Lung (tissue), 12 donors: ENCODE measurements around the gene ZNF267. TPM values are rescaled to one million over a fixed set of nuclear protein-coding genes. Genes with fewer than 3 reads are reported as not detected.
"Not testable (repeated sequence)": the region's sequence is repeated elsewhere in the genome, so short reads cannot be mapped to it uniquely, and the experiment has no call there.

Experiments
- ATAC-seq: fragments of 200-7000 bp; cut with Tn5 transposase; one replicate; pipeline ENCODE4 v1.9.1; 2020; ENCODE audit warnings: moderate number of reproducible peaks; ENCODE audit not compliant: insufficient read depth, low FRiP score
- DNase-seq, 3 donors: peaks; one replicate each; pipeline ENCODE4 v3.0.0-alpha.2; 2013 to 2017
- H3K27ac ChIP-seq, 2 donors: one replicate each; pipeline ENCODE4 v1.5.1; 2013; ENCODE audit warnings: mild to moderate bottlenecking in 2 of 2, moderate library complexity in 2 of 2, control low read depth in 1 of 2, inconsistent platforms in 1 of 2, low read depth in 1 of 2, low read length in 1 of 2
- H3K27me3 ChIP-seq, 3 donors: one replicate each; pipeline ENCODE4 v1.5.1; 2013; ENCODE audit warnings: low read length in 2 of 3; ENCODE audit not compliant: control insufficient read depth in 3 of 3, insufficient read depth in 3 of 3
- H3K36me3 ChIP-seq, 4 donors: one replicate each; pipeline ENCODE4 v1.5.1; 2013; ENCODE audit warnings: low read length in 4 of 4, mild to moderate bottlenecking in 1 of 4, moderate library complexity in 1 of 4; ENCODE audit not compliant: control insufficient read depth in 4 of 4, insufficient read depth in 4 of 4
- H3K4me1 ChIP-seq, 5 donors: one replicate each; pipeline ENCODE4 v1.5.1; 2013; ENCODE audit warnings: low read length in 5 of 5, mild to moderate bottlenecking in 2 of 5, moderate library complexity in 1 of 5; ENCODE audit not compliant: control insufficient read depth in 5 of 5, insufficient read depth in 5 of 5
- H3K4me3 ChIP-seq: one replicate; pipeline ENCODE4 v1.5.1; 2013; ENCODE audit warnings: mild to moderate bottlenecking, control low read depth, moderate library complexity
- H3K9ac ChIP-seq, 2 donors: one replicate each; pipeline ENCODE4 v1.5.1; 2013; ENCODE audit warnings: low read length in 2 of 2, control low read depth in 1 of 2; ENCODE audit not compliant: insufficient read depth in 1 of 2
- H3K9me3 ChIP-seq, 4 donors: one replicate each; pipeline ENCODE4 v1.5.1; 2013; ENCODE audit warnings: low read length in 3 of 4, mild to moderate bottlenecking in 1 of 4, moderate library complexity in 1 of 4; ENCODE audit not compliant: control insufficient read depth in 4 of 4, insufficient read depth in 3 of 4
- WGBS, 2 donors: extraction: QIAGEN DNeasy Blood & Tissue Kit; methylation state at CpG; one replicate each; pipeline ENCODE4 v1.1.7; 2013; 5-methylcytosine and 5-hydroxymethylcytosine counted together
- polyA plus RNA-seq, 2 donors: library from polyadenylated mRNA; stranded (reverse); fragments of 200-250 nt; gene quantifications; one replicate each; pipeline ENCODE4 v1.2.1, GENCODE V29; 2013
- total RNA-seq, 2 donors: library from RNA; depleted of rRNA in 1 of 2; stranded (reverse); fragments of >200 nt in 1 of 2; gene quantifications; one replicate each; pipeline ENCODE4 v1.2.1, GENCODE V29; 2014 to 2021
- TF ChIP-seq, protein P1 (sequence below): IDR thresholded peaks from 2 replicates; pipeline ENCODE4 v1.5.1; 2012; ENCODE audit warnings: mild to moderate bottlenecking; ENCODE audit errors: control extremely low read depth, extremely low read depth
- donor health status: control.
- donor health status: control.
- donor health status: Bipolar disorder and iron deficiency.
- donor health status: healthy.
- donor health status: DM: yes; HTN: yes; CAD: no.

ZNF267 gene
- total and polyA plus RNA-seq, 4 donors = 5.6 to 20.6 (median 20.5) TPM

DNA sequence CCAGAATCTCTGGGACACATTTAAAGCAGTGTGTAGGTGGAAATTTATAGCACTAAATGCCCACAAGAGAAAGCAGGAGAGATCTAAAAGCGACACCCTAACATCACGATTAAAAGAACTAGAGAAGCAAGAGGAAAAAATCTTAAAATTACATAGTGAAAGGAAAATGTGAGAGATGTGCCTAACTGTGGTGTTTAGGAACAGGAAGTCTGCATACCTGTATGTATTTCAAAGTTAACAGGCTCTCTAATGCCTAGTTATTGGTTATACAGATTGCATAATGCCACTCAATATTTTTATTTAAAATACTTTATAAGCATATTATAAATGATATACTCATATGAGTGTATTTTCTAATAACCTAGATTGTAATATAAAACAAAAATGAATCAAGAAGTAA lies 25.9 kb downstream of the ZNF267 start:
- Histone ChIP-seq H3K4me1 (peaks cover 0 to 2% (median 0%) of the 10 kb centered on the region in 5 donors), H3K9ac (no peak overlapping the region), H3K27ac (no peak overlapping the region), H3K27me3 (no peaks in the 10 kb centered on the region), H3K9me3 (peaks cover 0 to 16% (median 7%) of the 10 kb centered on the region in 4 donors), H3K36me3 (peaks cover 6 to 20% (median 10%) of the 10 kb centered on the region in 4 donors), H3K4me3 (no peak overlapping the region)
- TF ChIP-seq, protein P1, sequence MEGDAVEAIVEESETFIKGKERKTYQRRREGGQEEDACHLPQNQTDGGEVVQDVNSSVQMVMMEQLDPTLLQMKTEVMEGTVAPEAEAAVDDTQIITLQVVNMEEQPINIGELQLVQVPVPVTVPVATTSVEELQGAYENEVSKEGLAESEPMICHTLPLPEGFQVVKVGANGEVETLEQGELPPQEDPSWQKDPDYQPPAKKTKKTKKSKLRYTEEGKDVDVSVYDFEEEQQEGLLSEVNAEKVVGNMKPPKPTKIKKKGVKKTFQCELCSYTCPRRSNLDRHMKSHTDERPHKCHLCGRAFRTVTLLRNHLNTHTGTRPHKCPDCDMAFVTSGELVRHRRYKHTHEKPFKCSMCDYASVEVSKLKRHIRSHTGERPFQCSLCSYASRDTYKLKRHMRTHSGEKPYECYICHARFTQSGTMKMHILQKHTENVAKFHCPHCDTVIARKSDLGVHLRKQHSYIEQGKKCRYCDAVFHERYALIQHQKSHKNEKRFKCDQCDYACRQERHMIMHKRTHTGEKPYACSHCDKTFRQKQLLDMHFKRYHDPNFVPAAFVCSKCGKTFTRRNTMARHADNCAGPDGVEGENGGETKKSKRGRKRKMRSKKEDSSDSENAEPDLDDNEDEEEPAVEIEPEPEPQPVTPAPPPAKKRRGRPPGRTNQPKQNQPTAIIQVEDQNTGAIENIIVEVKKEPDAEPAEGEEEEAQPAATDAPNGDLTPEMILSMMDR = no peak
- no peak for ATAC-seq
- 93% methylated on average over 2 of the region's 2 CpGs for WGBS, 2 donors
- no peak for DNase-seq

GRCh38 chr16:31904571-31904970 lies 31.0 kb downstream of the ZNF267 start:
- peaks cover 0 to 18% (median 11%) of the 10 kb centered on the region in 4 donors for H3K9me3 ChIP-seq
- DNase-seq, H3K4me3 ChIP-seq, H3K27me3 ChIP-seq, H3K9ac ChIP-seq, H3K27ac ChIP-seq, H3K36me3 ChIP-seq, ATAC-seq, H3K4me1 ChIP-seq: not testable (repeated sequence)
- WGBS, 2 donors = 97 to 100% methylated on average over 3 of the region's 3 CpGs

DNA sequence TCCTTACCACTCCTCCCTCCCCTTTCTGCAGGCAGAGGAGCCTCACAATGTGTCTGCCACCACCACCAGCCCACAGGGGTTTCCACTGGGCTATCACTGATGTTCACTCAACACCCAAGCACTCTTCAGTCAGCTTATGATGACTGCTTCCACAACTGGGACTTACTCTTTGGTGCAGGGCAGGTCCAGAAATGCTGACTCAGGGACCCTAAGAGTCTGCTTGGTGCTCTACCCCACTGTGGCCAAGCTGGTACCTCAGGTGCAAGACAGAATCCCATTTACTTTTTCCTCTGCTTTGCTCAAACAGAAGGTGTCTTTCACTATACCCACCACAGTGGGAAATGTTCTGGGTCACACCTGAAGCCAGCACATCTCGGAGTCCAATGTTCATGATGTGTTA lies 40.1 kb downstream of the ZNF267 start:
- 99 to 100% methylated on average over 1 of the region's 1 CpG for WGBS, 2 donors
- Histone ChIP-seq H3K9ac (no peak overlapping the region), H3K4me1 (no peaks in the 10 kb centered on the region), H3K4me3 (no peak overlapping the region), H3K27ac (no peak overlapping the region), H3K9me3 (peaks cover 24 to 58% (median 33%) of the 10 kb centered on the region in 4 donors), H3K36me3 (peaks cover 17 to 35% (median 34%) of the 10 kb centered on the region in 4 donors), H3K27me3 (no peaks in the 10 kb centered on the region)
- TF ChIP-seq, protein P1 = no peak
- ATAC-seq (no peak), DNase-seq (no peak)

GRCh38 chr16:31916056-31916488 lies 42.5 kb downstream of the ZNF267 start:
- H3K9me3 ChIP-seq = peaks cover 29 to 67% (median 36%) of the 10 kb centered on the region in 4 donors
- no peak for ATAC-seq

More at GRCh38 chr16:31916056-31916488, 42.5 kb downstream of the ZNF267 start:
- H3K27ac ChIP-seq = no peak overlapping the region
- H3K4me1 ChIP-seq = no peaks in the 10 kb centered on the region
- TF ChIP-seq, protein P1 = no peak
- no peak overlapping the region for H3K9ac ChIP-seq
- H3K27me3 ChIP-seq = no peaks in the 10 kb centered on the region
- H3K36me3 ChIP-seq = peaks cover 18 to 36% (median 35%) of the 10 kb centered on the region in 4 donors
- DNase-seq = no peak
- 96 to 99% methylated on average over 3 of the region's 3 CpGs for WGBS, 2 donors
- H3K4me3 ChIP-seq = no peak overlapping the region
